HFF-Myc (cell line): ENCODE data around the gene CRIM1.

Experiments used
- DNase-seq: peaks from one replicate; pipeline ENCODE4 v3.0.0-alpha.2; 2011; ENCODE audit warnings: low read depth; ENCODE audit errors: extremely low read depth
- H3K4me3 ChIP-seq: replicated peaks from 2 replicates; pipeline ENCODE4 v1.5.1; 2011; ENCODE audit warnings: low read depth, mild to moderate bottlenecking, control low read depth, low read length
- TF ChIP-seq, protein P1 (sequence below): IDR thresholded peaks from 2 replicates; pipeline ENCODE4 v1.5.1; 2012; ENCODE audit warnings: mild to moderate bottlenecking, low read depth, low read length, control low read depth; ENCODE audit errors: missing control alignments

CRIM1 gene

DNA sequence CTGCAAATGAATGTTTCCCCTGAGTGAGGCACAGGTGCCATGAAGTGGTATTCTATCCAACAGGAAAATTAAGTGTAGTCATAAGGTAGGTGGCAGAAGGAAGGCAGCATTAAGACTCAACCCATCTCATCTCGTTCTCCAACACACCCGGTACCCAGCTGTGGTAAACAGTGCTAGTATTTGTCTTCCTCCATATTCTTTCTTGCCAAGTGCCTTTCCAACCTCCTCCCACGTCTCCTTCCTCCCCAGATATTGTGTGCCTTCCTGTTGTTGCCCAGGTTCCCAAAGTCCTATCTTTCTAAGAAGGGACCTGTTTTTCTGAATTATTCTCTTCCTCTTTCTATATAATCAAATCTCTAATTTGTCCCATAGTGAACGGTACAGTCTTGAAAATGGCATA is 83.5 kb downstream of the CRIM1 start:
- no peak for DNase-seq
- TF ChIP-seq, protein P1, sequence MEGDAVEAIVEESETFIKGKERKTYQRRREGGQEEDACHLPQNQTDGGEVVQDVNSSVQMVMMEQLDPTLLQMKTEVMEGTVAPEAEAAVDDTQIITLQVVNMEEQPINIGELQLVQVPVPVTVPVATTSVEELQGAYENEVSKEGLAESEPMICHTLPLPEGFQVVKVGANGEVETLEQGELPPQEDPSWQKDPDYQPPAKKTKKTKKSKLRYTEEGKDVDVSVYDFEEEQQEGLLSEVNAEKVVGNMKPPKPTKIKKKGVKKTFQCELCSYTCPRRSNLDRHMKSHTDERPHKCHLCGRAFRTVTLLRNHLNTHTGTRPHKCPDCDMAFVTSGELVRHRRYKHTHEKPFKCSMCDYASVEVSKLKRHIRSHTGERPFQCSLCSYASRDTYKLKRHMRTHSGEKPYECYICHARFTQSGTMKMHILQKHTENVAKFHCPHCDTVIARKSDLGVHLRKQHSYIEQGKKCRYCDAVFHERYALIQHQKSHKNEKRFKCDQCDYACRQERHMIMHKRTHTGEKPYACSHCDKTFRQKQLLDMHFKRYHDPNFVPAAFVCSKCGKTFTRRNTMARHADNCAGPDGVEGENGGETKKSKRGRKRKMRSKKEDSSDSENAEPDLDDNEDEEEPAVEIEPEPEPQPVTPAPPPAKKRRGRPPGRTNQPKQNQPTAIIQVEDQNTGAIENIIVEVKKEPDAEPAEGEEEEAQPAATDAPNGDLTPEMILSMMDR = no peak
- H3K4me3 ChIP-seq = no peak overlapping the region

DNA sequence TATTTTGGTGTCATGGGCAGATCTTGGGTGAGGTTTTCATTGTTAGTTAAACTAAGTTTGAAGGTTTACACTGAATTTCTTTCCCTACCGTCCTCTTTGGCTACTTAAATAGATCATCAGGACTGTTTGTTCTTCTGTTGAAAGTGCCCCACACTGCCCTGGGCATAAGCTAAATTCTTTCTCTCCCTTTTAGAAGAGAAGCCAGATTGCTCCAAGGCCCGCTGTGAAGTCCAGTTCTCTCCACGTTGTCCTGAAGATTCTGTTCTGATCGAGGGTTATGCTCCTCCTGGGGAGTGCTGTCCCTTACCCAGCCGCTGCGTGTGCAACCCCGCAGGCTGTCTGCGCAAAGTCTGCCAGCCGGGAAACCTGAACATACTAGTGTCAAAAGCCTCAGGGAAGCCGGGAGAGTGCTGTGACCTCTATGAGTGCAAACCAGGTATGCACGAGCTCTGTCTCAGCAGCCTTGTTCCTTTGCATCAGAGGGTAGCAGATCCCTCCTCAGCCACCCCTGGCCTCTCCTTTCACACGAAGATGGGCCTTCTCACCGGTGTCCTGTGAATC is 85.6 kb downstream of the CRIM1 start:
- no peak for DNase-seq
- no peak overlapping the region for H3K4me3 ChIP-seq
- TF ChIP-seq, protein P1 = no peak

DNA sequence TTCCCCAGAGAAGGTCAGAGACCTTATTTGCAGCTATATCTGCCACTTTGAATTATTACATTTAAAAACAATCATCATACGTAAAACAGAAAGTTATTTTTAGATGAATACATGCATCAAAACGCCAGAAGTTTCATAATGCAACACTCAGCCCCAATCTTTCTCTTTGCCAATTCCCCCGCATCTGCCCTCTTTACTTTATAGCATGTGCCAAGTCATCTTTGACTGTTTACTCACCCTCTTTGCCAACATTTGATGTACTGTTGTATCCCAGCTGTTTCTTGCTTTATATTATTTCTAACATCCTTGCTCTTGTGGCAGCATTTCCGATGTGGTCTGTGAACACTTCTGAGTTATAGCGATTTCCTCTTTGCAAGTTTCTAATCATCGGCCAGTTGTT is 86.2 kb downstream of the CRIM1 start:
- DNase-seq = no peak
- TF ChIP-seq, protein P1 = no peak
- no peak overlapping the region for H3K4me3 ChIP-seq

DNA sequence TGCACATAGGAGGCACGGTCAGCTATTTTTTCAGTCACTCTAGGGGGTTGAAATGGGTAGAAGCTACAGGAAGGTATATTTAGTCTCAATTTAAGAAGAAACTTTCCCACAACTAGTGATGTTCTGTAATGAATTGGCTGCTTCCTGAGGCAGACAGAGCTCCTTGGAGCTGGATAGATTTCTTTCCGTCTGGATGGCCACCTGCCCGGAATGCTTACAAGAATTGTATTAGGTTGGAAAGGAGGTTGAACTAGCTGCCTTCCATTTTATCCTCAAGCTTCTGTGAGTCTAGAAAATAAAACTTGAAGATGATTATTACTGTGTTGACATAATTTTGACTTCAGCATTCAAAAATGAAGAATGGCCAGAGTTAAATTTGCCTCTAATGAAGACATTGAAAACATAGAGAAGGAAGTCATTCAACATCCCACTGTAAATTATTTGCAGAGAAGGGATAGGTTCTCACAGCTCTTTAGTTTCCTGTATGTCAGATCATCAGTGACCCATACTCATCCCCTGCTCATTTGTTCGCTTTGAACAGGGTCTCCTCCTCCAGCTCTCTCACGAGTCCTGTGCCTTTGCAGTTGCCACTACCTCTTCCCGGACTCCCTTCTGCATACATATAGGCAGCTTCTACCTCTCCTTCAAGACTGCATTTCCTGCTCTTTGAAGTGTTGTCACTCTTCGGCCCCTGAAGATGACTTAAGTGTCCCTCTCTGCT is 88.8 kb downstream of the CRIM1 start:
- TF ChIP-seq, protein P1 = no peak
- H3K4me3 ChIP-seq = no peak overlapping the region
- no peak for DNase-seq

DNA sequence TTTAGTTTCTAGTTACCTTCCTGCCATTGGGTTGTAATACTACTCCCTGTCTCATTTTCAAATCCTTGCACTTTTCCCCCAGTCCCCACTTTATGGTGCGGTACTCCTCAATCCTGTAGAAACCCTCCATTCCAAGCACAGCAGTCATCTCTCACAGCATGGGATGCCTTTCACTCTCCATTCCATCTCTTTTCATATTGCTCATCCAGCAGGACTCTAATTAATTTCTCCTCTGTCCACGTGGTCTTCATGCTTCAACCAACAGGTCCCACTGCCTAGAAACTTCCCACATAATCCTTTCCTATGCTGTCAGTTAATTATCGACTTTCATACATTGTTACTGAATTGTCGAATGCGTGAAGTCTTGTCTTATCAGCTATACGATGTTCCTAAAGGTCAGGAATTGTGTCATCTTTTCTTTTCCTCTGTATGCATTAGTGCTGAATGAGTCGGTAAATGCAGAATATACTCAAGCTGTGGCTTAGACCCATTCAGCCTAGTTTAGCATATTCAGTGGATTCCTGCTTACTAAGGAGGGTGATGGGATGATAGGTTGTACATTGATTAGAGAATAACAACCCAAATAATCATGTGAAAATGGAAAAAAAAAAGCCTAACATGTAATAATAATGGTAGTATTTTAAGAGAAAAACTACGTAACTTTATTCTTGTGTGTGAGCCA is 89.7 kb downstream of the CRIM1 start:
- TF ChIP-seq, protein P1 = no peak
- no peak for DNase-seq
- H3K4me3 ChIP-seq = no peak overlapping the region

DNA sequence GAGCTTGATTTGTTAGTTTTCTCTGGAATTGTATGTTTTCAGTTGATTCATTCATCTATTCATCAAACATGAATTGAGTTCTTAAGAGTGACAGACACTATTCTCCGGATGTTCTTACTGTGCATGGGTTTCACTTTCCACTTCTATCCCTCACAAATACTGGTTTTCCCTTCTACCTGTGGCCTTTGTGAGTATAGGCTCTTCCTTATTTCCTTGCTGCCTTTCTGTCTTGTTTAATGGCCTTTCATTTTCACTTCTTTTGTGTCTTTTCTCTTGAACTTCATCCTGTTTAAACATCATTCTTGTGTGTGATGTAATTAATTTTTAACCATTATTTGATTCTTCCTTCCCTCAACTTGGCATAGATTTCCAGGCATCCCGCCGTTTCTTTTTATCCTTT is 90.7 kb downstream of the CRIM1 start:
- DNase-seq = no peak
- TF ChIP-seq, protein P1 = no peak
- H3K4me3 ChIP-seq = no peak overlapping the region
